ENCODE data around the gene FAP. TPM values are rescaled to one million over a fixed set of nuclear protein-coding genes. Genes with fewer than 3 reads are reported as not detected.

FAP gene
- total RNA-seq, 4 donors from 2014 or later, result 1.9 to 2.6 (median 2.3) TPM; not detected in 1

GRCh38 chr2:162242586-162243280 lies 512 bp downstream of the FAP start:
- Histone ChIP-seq H3K27ac (peak overlapping the region in 1 of 4 donors; percentile 9), H3K27me3 (no peaks in the 10 kb centered on the region), H3K4me1 (no peaks in the 10 kb centered on the region), H3K4me3 (no peak overlapping the region), H3K36me3 (no peaks in the 10 kb centered on the region), H3K9me3 (no peaks in the 10 kb centered on the region)
- TF ChIP-seq POLR2A (IDR thresholded peaks at IDR 0.05) (no peak), CTCF (IDR thresholded peaks at IDR 0.05) (no peak)
- DNase-seq, result no peak

- TF ChIP-seq CTCF (IDR thresholded peaks at IDR 0.05), result no peak
- Histone ChIP-seq H3K36me3 (no peaks in the 10 kb centered on the region), H3K4me3 (no peak overlapping the region), H3K27me3 (no peaks in the 10 kb centered on the region), H3K27ac (no peak overlapping the region), H3K4me1 (no peaks in the 10 kb centered on the region), H3K9me3 (no peaks in the 10 kb centered on the region)
- no peak for DNase-seq
These were observed 1.7 kb downstream of the FAP start for GRCh38 chr2:162241571-162241970.

GRCh38 chr2:162234620-162235462 lies 8.4 kb downstream of the FAP start:
- no peak overlapping the region for H3K27ac ChIP-seq
- no peak overlapping the region for H3K4me3 ChIP-seq
- no peaks in the 10 kb centered on the region for H3K4me1 ChIP-seq
- no peak for TF ChIP-seq CTCF (IDR thresholded peaks at IDR 0.05)
- TF ChIP-seq POLR2A (IDR thresholded peaks at IDR 0.05), result no peak
- no peaks in the 10 kb centered on the region for H3K27me3 ChIP-seq
- DNase-seq, result peak in 1 of 3 donors; percentile 41
- H3K9me3 ChIP-seq, result no peaks in the 10 kb centered on the region
- H3K36me3 ChIP-seq, result no peaks in the 10 kb centered on the region

- Histone ChIP-seq H3K9me3 (no peaks in the 10 kb centered on the region), H3K4me1 (no peaks in the 10 kb centered on the region), H3K4me3 (no peak overlapping the region), H3K36me3 (no peaks in the 10 kb centered on the region), H3K27me3 (no peaks in the 10 kb centered on the region), H3K27ac (no peak overlapping the region)
- no peak for TF ChIP-seq POLR2A (IDR thresholded peaks at IDR 0.05)
- no peak for TF ChIP-seq CTCF (IDR thresholded peaks at IDR 0.05)
- DNase-seq, result no peak
These were observed 10.0 kb downstream of the FAP start for GRCh38 chr2:162233197-162233596.

GRCh38 chr2:162232671-162233070 lies 10.6 kb downstream of the FAP start:
- DNase-seq, result no peak
- H3K36me3 ChIP-seq, result no peaks in the 10 kb centered on the region
- TF ChIP-seq CTCF (IDR thresholded peaks at IDR 0.05), result no peak
- no peak for TF ChIP-seq POLR2A (IDR thresholded peaks at IDR 0.05)
- H3K4me1 ChIP-seq, result no peaks in the 10 kb centered on the region
- H3K27ac ChIP-seq, result no peak overlapping the region
- no peaks in the 10 kb centered on the region for H3K27me3 ChIP-seq
- H3K4me3 ChIP-seq, result no peak overlapping the region
- H3K9me3 ChIP-seq, result no peaks in the 10 kb centered on the region
